ENCODE results near the gene RHD.
A peak's percentile ranks its signal among the peaks of the same experiment; 100 is the strongest.

Gene RHD

GRCh38 chr1:25238046-25238445 lies 34.3 kb upstream of the RHD start:
- no peak for DNase-seq (ENCODE audit: low read depth)

GRCh38 chr1:25239681-25240541 lies 32.4 kb upstream of the RHD start:
- TF ChIP-seq CTCF (IDR thresholded peaks at IDR 0.05; ENCODE audit: low read depth, low read length) (peak; percentile 57), POLR2A (IDR thresholded peaks at IDR 0.05; ENCODE audit: extremely low read depth, insufficient read length) (peak; percentile 77), MYC (IDR thresholded peaks at IDR 0.05; ENCODE audit: low read depth, low read length) (peak; percentile 70), MAX (IDR thresholded peaks at IDR 0.05; ENCODE audit: low read depth, low read length) (peak; percentile 56)
- peak; percentile 96 for DNase-seq (ENCODE audit: low read depth)
- H3K4me3 ChIP-seq (ENCODE audit: low read depth, low read length): peak overlapping the region; percentile 69

More at GRCh38 chr1:25238046-25238445, 34.3 kb upstream of the RHD start:
- no peak for TF ChIP-seq CTCF (IDR thresholded peaks at IDR 0.05; ENCODE audit: low read depth, low read length)
- no peak for TF ChIP-seq POLR2A (IDR thresholded peaks at IDR 0.05; ENCODE audit: extremely low read depth, insufficient read length)
- TF ChIP-seq MAX (IDR thresholded peaks at IDR 0.05; ENCODE audit: low read depth, low read length): no peak
- TF ChIP-seq MYC (IDR thresholded peaks at IDR 0.05; ENCODE audit: low read depth, low read length): no peak
- no peak overlapping the region for H3K4me3 ChIP-seq (ENCODE audit: low read depth, low read length)

GRCh38 chr1:25243907-25244306 lies 28.4 kb upstream of the RHD start:
- DNase-seq (ENCODE audit: low read depth): no peak
- no peak overlapping the region for H3K4me3 ChIP-seq (ENCODE audit: low read depth, low read length)
- TF ChIP-seq MAX (IDR thresholded peaks at IDR 0.05; ENCODE audit: low read depth, low read length) (no peak), POLR2A (IDR thresholded peaks at IDR 0.05; ENCODE audit: extremely low read depth, insufficient read length) (no peak), MYC (IDR thresholded peaks at IDR 0.05; ENCODE audit: low read depth, low read length) (no peak), CTCF (IDR thresholded peaks at IDR 0.05; ENCODE audit: low read depth, low read length) (no peak)

- peak overlapping the region; percentile 95 for H3K4me3 ChIP-seq (ENCODE audit: low read depth, low read length)
- DNase-seq (ENCODE audit: low read depth): no peak
- no peak for TF ChIP-seq CTCF (IDR thresholded peaks at IDR 0.05; ENCODE audit: low read depth, low read length)
- no peak for TF ChIP-seq MAX (IDR thresholded peaks at IDR 0.05; ENCODE audit: low read depth, low read length)
- no peak for TF ChIP-seq MYC (IDR thresholded peaks at IDR 0.05; ENCODE audit: low read depth, low read length)
- no peak for TF ChIP-seq POLR2A (IDR thresholded peaks at IDR 0.05; ENCODE audit: extremely low read depth, insufficient read length)
Observed at GRCh38 chr1:25245393-25245792, 26.9 kb upstream of the RHD start.

- DNase-seq (ENCODE audit: low read depth): peak; percentile 34
- no peak for TF ChIP-seq POLR2A (IDR thresholded peaks at IDR 0.05; ENCODE audit: extremely low read depth, insufficient read length)
- TF ChIP-seq CTCF (IDR thresholded peaks at IDR 0.05; ENCODE audit: low read depth, low read length): no peak
- no peak for TF ChIP-seq MYC (IDR thresholded peaks at IDR 0.05; ENCODE audit: low read depth, low read length)
- no peak for TF ChIP-seq MAX (IDR thresholded peaks at IDR 0.05; ENCODE audit: low read depth, low read length)
- H3K4me3 ChIP-seq (ENCODE audit: low read depth, low read length): peak overlapping the region; percentile 95
Observed at GRCh38 chr1:25245809-25246599, 26.3 kb upstream of the RHD start.
